ENCODE measurements around the gene ADGRB3. TPM values are rescaled to one million over a fixed set of nuclear protein-coding genes. Genes with fewer than 3 reads are reported as not detected.
A peak's percentile ranks its signal among the peaks of the same experiment; 100 is the strongest.
"Not testable (repeated sequence)": the region's sequence is repeated elsewhere in the genome, so short reads cannot be mapped to it uniquely, and the experiment has no call there.

ADGRB3 gene
- total RNA-seq, 6 donors from 2014 or later = 1.1 to 7.3 (median 3.0) TPM

DNA sequence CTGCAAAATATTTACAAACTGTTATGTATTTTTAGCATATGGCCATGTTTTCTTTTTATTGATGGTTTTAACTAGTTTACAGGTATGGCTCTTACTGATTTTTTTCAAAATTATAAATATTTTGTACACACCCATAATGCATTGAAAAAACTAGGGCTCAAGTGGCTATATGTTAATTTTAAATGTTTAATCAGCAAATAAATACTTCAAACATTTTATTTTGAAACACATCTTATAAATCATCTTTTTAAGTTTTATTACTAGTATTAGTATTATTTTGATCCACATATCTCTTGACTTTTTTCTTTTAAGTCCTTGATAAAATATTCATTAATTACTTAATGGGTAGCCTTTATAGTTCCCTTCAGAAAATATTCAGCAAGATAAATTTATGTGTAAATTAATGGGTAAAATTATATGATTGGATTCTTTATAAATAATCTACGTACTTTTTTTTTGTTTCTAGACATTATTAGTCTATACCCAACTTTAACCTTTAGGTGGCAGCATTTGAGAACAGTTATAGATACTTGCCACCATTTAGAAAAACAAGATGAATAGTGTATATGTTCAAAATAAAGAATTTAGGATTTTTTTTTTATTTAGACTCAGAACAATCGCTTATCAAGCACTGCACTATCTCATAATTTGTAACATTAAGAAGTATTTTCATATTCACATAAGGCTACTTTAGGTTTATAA is 241.9 kb downstream of the ADGRB3 start:
- no peak overlapping the region for H3K27ac ChIP-seq
- no peaks in the 10 kb centered on the region for H3K9me3 ChIP-seq
- DNase-seq = no peak
- H3K36me3 ChIP-seq = no peaks in the 10 kb centered on the region
- 12 to 19% methylated on average over 2 of the region's 2 CpGs for WGBS, 2 donors
- no peak for ATAC-seq (ENCODE audit: low FRiP score in 2 of 2)
- no peak for TF ChIP-seq EP300 (IDR thresholded peaks at IDR 0.05)
- TF ChIP-seq, protein P1, sequence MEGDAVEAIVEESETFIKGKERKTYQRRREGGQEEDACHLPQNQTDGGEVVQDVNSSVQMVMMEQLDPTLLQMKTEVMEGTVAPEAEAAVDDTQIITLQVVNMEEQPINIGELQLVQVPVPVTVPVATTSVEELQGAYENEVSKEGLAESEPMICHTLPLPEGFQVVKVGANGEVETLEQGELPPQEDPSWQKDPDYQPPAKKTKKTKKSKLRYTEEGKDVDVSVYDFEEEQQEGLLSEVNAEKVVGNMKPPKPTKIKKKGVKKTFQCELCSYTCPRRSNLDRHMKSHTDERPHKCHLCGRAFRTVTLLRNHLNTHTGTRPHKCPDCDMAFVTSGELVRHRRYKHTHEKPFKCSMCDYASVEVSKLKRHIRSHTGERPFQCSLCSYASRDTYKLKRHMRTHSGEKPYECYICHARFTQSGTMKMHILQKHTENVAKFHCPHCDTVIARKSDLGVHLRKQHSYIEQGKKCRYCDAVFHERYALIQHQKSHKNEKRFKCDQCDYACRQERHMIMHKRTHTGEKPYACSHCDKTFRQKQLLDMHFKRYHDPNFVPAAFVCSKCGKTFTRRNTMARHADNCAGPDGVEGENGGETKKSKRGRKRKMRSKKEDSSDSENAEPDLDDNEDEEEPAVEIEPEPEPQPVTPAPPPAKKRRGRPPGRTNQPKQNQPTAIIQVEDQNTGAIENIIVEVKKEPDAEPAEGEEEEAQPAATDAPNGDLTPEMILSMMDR (IDR thresholded peaks at IDR 0.05) = peak in 2 of 6 experiments; percentile 9 to 25
- no peak overlapping the region for H3K4me3 ChIP-seq
- H3K4me1 ChIP-seq = no peaks in the 10 kb centered on the region
- H3K27me3 ChIP-seq = no peaks in the 10 kb centered on the region

DNA sequence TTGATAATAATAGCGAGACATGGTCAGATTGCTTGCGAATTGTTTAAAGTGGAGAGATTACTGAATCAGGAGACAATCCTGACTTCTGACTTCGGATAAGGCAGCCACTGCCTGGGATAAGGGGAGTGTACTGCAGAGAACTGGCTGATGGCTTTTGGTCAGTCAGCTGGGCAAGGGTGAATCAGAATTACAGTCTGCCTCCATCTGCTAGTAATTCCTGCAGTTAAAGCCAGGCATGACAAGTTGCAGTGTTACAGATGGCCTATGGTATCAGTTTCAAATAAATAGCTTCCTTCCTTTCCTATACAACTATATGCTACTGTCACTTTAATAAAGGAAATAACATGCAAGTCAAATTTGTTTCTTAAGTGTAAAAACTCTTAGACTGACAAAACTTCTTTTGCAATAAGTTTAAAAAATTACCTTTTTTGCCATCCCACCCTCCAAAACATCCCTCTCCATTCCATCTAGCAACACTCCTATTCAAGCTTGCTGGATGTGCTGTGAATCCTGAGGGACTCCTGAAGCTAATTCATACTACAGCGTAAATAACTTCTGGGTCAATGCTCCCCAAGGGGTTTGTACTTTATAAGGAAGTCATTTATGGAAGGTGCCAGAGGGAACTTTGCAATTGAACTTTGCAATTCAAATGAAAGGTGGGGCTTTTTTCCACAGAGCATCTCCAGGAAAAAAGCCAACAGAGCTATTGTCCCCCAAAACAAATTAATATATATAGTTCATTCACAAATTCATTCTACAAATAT is 245.2 kb downstream of the ADGRB3 start:
- H3K9me3 ChIP-seq = no peaks in the 10 kb centered on the region
- 81 to 84% methylated on average over 4 of the region's 4 CpGs for WGBS, 2 donors
- no peaks in the 10 kb centered on the region for H3K4me1 ChIP-seq
- no peak overlapping the region for H3K4me3 ChIP-seq
- TF ChIP-seq POLR2AphosphoS5 (IDR thresholded peaks at IDR 0.05) (no peak), EP300 (IDR thresholded peaks at IDR 0.05) (no peak), POLR2A (IDR thresholded peaks at IDR 0.05) (no peak)
- TF ChIP-seq, protein P1 (IDR thresholded peaks at IDR 0.05) = no peak
- H3K27ac ChIP-seq = no peak overlapping the region
- DNase-seq = no peak
- H3K27me3 ChIP-seq = no peaks in the 10 kb centered on the region
- no peak for ATAC-seq (ENCODE audit: low FRiP score in 2 of 2)
- H3K36me3 ChIP-seq = no peaks in the 10 kb centered on the region

DNA sequence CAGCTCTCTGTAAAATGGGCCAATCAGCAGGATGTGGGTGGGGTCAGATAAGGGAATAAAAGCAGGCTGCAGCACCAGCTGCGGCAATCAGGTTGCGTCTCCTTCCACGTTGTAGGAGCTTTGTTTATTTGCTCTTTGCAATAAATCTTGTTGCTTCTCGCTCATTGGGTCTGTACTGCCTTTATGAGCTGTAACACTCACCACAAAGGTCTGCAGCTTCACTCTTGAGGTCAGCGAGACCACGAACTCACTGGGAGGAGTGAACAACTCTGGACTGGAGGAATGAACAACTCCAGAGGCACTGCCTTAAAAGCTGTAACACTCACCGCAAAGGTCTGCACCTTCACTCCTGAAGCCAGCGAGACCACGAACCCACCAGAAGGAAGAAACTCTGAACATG is 248.2 kb downstream of the ADGRB3 start:
- H3K36me3 ChIP-seq; H3K4me3 ChIP-seq; H3K27me3 ChIP-seq; DNase-seq; H3K4me1 ChIP-seq; H3K27ac ChIP-seq; ATAC-seq (ENCODE audit: low FRiP score in 2 of 2); H3K9me3 ChIP-seq: not testable (repeated sequence)
- 85 to 86% methylated on average over 9 of the region's 9 CpGs for WGBS, 2 donors

DNA sequence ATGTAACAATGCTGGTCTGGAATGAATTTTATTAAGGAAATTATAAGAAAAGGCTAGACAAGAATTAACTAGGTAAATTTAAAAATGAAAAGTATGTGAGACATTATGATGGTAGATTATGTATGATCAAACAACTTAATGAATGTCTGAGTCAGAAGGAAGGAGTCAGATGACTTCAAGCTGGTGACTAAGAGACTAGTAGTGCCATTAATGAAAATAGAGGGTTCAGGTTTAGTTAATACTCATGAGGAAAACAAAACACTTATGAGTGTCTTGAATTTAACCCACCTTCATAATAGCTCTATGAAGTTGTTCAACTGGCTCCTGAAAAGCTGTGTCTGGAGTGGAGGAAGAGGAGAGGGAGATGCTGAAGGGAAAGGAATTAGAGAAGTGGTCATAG is 256.3 kb downstream of the ADGRB3 start:
- no peak for ATAC-seq (ENCODE audit: low FRiP score in 2 of 2)
- Histone ChIP-seq H3K9me3 (no peaks in the 10 kb centered on the region), H3K4me3 (no peak overlapping the region), H3K27me3 (no peaks in the 10 kb centered on the region), H3K36me3 (no peaks in the 10 kb centered on the region), H3K27ac (no peak overlapping the region), H3K4me1 (no peaks in the 10 kb centered on the region)
- no peak for DNase-seq
- TF ChIP-seq POLR2A (IDR thresholded peaks at IDR 0.05) = no peak
- TF ChIP-seq, protein P1 (IDR thresholded peaks at IDR 0.05) = no peak
- TF ChIP-seq POLR2AphosphoS5 (IDR thresholded peaks at IDR 0.05) = no peak
- no peak for TF ChIP-seq EP300 (IDR thresholded peaks at IDR 0.05)

DNA sequence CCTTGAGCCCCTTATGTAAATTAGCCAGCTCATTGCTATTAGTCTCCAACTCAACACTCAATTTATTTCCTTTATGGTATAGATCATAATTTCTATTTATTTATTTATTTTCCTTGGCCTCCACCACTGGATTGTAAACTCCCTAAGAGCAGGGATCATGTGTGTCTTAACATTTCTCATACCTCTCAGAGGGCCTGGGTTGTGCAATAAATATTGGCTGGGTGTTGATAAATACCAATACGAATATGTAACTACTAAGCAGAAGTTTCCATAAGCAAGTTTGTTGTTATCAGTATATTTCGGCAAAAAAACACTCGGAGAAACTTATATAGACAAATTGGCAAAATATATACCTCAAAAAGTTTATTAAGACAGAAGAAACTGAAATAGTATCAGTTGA is 257.4 kb downstream of the ADGRB3 start:
- no peak overlapping the region for H3K27ac ChIP-seq
- WGBS, 2 donors = 72 to 82% methylated on average over 3 of the region's 3 CpGs
- no peaks in the 10 kb centered on the region for H3K36me3 ChIP-seq
- H3K9me3 ChIP-seq = no peaks in the 10 kb centered on the region
- ATAC-seq (ENCODE audit: low FRiP score in 2 of 2) (no peak), DNase-seq (no peak)
- no peak overlapping the region for H3K4me3 ChIP-seq
- no peaks in the 10 kb centered on the region for H3K27me3 ChIP-seq
- H3K4me1 ChIP-seq = no peaks in the 10 kb centered on the region
- TF ChIP-seq POLR2AphosphoS5 (IDR thresholded peaks at IDR 0.05) = no peak
- TF ChIP-seq, protein P1 (IDR thresholded peaks at IDR 0.05) = no peak
- no peak for TF ChIP-seq POLR2A (IDR thresholded peaks at IDR 0.05)
- TF ChIP-seq EP300 (IDR thresholded peaks at IDR 0.05) = no peak

All from upper lobe of left lung (tissue), 6 donors.